GM04503 (cell line): ENCODE data around the gene OR11A1.
"Not testable (repeated sequence)": the region's sequence is repeated elsewhere in the genome, so short reads cannot be mapped to it uniquely, and the experiment has no call there.

Experiments used
- DNase-seq: peaks from one replicate; pipeline ENCODE4 v3.0.0-alpha.2; 2012; ENCODE audit warnings: low read depth

OR11A1 gene

DNA sequence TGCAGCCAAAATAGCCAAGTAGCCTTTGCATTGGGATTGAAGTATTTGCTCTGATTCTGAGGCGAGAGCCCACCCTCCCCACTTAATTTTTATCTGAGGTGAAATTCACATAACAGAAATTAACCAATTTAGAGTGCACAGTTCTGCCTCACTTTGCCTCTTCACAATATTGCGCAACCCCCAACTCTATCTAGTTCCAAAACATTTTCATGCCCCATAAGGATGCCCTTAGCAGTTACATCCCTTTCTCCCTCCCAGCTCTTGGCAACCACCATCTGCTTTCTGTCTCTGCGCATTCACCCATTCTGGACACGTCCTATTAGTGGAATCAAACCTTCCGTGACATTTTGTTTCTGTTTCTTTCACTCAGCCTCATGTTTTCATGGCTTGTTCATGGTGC is 21.9 kb upstream of the OR11A1 start:
- DNase-seq = no peak

DNA sequence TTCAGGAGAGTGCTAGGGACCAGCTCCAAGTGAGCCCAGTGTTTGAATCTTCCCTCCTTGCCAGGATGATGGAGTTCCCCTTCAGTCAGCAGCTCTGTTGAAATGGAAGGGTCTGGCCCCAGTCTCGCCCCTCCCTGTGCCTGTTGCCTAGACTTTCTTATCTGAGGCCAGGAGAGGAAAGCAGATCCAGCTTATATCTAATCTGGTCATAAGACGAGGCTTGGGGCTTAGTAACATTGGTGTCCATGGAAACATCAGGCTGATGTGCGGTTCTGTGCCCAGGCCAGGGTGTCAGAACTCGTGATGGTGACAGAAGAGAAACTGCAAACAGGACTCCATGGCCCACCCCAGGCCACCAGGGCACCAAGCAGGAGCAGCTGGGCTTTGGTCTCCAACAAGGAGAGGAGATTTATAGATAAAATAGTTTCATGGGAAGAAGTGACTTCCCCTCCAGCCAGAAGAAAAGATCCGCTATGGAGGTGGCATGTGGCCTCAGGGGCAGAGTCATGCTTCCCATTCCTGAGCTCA is 21.1 kb upstream of the OR11A1 start:
- DNase-seq = no peak

DNA sequence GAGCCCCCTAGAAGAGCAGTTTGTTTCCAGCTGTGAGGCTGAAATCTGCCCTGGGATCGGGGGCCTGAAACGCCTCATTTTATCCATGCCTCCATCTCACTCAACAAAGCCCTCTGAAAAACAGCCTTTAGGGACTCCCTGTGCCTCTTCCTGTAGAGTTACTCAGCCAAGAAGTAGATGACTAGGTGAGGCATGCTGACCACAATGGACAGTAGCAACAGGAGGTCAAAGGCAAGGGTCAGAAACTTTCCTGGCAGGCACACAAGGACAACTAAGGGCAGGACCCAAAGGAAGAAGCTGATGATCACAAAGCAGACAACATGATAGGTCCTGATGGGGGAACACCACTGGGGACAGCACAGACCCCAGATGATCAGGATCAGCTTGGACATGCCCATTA is 18.1 kb upstream of the OR11A1 start:
- no peak for DNase-seq

DNA sequence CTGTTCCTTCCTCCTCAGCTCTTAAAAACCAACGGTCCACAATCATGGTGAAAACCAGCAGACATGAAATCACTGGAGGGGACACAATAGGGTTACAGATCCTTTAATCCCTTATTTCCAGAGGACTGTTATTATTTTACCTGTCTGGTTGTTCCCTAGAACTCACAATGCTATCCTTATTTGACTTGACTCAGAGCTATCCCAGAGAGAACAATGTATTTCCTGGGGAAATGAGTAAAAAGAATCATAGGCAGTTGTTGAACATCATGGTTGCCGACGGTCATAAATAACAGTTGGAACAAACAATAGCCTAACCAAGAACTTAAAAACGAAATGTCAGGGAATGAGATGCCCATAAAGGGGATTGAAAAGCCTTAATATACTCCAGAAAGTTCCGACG is 9.4 kb upstream of the OR11A1 start:
- DNase-seq = no peak

DNA sequence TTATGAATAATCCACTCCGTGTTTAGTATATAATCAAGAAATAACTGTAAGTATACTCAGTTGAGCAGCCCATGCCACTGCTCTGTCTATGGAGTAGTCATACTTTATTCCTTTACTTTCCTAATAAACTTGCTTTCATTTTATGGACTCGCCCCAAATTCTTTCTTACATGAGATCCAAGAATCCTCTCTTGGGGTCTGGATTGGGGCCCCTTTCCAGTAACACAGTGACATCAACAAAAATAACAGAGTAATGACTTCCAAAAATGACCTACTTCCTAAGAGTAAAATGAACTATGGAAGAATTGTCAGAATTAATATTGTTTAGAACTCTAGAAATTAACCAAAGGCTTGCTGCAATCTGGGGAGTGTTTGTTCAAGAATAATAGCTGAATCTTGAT is 8.9 kb upstream of the OR11A1 start:
- DNase-seq = no peak

DNA sequence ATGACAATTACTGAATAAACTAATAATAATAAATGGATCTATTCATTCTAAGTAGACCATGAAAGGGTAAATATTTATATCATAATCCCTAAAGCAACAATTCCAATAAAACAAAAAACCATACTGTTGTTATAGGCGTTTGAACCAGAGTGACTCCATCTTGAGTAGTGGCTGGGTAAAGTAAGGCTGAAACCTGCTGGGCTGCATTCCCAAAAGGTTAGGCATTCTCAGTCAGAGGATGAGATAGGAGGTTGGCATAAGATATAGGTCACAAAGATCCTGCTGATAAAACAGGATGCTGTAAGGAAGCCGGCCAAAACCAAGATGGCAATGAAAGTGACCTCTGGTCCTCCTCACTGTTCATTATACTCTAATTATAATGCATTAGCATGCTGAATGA is 8.4 kb upstream of the OR11A1 start:
- no peak for DNase-seq

DNA sequence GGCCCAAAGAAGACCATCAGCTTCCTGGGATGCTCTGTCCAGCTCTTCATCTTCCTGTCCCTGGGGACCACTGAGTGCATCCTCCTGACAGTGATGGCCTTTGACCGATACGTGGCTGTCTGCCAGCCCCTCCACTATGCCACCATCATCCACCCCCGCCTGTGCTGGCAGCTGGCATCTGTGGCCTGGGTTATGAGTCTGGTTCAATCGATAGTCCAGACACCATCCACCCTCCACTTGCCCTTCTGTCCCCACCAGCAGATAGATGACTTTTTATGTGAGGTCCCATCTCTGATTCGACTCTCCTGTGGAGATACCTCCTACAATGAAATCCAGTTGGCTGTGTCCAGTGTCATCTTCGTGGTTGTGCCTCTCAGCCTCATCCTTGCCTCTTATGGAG is 5.2 kb upstream of the OR11A1 start:
- DNase-seq = no peak

DNA sequence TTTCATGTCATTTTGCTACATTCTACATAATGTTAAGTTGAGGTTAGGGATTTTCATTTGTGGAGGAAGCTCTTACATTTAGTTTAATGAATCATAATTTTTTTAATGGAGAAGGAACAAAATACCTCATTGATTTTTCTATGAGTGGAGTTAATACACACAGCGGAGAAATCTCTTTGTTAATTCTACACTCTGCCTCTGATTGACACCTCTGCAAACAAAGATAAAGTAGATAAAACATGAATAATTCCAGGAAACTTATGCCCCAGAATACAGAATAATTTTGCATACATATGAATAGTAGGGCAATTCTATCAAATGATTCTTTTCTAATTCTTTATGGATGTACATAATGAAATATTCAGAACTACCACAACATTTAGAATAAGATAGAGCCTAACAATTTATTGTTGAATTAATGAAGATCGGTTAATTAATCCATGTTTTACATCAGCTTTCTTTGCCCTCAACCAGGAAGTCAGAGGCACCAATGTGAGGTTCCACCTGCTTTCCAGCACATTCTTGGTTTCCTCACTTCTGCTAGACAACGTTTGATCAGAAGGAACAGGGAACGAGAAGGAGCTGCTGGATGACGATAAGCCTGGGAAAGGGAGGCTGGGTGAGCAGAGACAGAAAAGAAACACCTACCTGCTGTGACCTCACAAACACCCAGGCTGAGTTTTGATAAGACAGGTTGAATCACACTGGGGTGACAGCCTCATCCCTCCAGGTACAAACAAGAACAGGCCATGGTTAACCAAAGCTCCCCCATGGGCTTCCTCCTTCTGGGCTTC is 4.3 kb upstream of the OR11A1 start:
- DNase-seq = no peak

DNA sequence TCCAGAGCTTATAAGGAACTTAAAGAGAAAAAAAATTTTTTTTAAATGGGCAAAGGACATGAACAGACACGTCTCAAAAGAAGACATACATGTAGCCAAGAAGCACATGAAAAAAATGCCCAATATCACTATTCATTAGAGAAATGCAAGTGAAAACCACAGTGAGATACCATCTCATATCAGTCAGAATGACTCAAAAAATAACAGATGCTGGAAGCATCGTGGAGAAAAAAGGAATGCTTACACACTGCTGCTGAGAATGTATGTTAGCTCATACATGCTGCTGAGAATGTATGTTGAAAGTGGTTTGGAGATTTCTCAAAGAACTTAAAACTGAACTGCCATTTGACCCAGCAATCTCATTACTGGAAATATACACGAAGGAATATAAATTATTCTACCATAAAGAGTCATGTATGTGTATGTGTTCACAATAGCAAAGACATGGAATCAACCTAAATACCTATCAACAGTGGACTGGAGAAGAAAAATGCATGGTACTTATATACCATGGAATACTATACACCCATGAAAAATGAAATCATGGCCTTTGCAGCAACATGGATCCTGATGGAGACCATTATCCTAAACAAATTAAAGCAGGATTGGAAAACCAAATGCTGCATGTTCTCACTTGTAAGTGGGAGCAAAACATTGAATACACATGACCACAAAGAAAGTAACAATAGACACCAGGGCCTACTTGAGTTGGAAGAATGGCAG is 5.2 kb downstream of the OR11A1 start:
- no peak for DNase-seq

DNA sequence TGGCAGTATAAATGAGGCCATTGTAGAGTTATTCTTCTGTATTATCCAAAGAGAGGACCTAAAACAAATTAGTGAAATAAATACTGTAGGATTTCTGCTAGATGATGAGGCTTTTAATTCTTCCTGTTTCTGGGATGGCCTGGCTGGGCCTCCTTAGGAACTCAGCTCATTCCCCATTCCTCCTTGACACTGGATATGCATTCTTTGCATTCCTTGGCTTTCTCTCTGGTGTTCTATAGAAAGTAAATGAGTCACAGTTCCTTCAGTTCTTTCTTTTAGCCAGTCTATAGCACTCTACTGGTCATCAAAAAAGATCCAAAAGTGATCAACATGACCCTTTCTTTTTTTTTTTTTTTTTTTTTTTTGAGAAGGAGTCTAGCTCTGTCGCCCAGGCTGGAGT is 9.2 kb downstream of the OR11A1 start:
- DNase-seq = no peak

DNA sequence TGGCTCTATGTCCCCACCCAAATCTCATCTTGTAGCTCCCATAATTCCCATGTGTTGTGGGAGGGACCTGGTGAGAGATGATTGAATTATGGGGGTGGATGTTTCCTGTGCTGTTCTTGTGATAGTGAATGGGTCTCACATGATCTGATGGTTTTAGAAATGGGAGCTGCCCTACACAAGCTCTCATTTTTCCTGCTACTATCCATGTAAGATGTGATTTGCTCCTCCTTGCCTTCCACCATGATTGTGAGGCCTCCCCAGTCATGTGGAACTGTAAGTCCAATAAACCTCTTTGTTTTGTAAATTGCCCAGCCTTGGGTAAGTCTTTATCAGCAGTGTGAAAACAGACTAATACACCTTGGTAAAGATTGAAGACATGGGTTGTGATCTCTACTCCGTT is 12.8 kb downstream of the OR11A1 start:
- not testable (repeated sequence) for DNase-seq

DNA sequence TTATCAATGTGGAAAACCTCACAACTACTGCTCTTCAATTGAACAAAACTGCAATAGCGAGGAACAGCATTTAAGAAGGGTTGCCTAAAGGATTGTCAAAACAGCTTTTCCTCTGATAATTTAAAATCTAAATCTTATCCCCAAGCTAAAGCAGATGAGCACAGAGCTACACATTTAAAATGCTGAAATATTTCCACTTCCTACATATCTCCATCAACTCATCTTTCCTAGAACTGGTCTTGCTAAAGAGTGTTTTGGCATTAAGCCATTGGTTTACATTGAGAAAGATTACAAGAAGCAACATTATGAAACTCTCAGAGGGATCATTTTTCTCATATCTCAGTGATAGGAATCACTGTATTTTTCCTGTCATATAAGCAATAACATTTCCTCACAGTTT is 14.2 kb downstream of the OR11A1 start:
- no peak for DNase-seq

DNA sequence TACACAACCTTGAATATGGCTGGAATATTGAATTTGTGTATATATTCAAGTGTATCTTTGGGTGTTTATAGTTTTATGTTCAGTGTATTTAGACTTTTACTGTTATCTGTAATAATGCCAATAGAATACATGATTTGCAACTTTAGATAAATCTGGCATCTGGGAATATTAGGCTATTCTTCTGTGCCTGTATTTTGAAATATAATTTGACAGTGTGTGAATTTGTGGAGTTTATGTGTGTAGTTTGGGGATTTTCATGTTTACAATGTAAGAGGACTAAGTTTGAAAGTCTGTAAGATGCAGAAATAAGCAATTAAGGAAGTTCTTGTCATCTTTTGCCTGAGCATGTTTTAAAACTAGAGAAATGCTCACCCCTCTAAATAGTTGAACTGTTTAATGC is 17.9 kb downstream of the OR11A1 start, which contains the start of gene OR10C1:
Gene OR10C1 (plus strand): TSS at position 301 of the 400 bp plus-strand sequence. CDS start 710 bp downstream, outside the sequence.
- DNase-seq = no peak

DNA sequence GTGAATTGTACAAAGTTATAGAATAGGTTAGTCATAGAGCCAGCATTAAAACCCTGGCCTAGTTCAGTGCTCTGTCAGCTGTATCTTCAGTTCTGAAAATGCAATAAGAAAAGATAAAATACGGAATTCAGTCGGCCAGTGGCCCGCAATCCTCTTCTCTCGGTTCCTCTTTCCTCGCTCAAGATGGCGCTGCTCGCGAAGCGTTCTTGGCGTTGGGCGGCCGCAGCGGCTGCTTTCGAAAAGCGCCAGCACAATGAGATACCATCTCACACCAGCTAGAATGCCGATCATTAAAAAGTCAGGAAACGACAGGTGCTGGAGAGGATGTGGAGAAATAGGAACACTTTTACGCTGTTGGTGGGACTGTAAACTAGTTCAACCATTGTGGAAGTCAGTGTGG is 20.1 kb downstream of the OR11A1 start:
- DNase-seq = not testable (repeated sequence)

DNA sequence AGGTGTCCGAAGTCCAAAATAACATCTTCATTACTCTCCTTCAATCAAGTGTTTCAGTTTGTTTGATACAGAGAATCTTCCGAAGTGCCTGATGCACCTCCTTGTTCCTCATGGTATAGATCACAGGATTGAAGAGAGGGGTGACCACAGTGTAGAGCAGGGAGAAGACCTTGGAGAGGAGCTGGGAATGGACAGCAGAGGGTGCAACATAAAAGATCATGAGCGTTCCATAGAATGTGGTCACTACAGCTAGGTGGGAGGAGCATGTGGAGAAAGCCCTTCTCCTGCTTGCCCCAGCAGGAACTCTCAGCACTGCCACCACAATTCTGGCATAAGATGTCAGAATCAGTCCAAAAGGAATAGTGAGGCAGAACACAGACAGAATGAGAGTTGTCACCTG is 30.2 kb downstream of the OR11A1 start:
- DNase-seq = no peak

DNA sequence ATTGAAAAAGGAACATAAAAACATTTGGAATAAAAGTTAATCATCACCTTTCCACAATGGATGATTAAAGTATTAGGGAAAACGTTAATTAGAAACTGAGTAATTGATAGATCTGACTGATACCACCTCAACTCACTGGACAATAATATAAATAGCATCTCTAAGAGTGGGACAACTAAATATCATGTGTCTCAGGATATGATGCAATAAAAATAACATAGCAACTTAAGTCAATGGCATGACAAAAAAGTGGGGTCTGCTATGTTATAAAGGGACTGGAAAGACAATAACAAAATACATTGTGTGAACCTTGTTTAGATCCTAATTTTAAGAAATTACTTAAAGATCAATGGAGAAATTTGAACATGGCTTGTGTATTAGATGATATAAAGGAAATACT is 31.8 kb downstream of the OR11A1 start:
- DNase-seq = no peak

DNA sequence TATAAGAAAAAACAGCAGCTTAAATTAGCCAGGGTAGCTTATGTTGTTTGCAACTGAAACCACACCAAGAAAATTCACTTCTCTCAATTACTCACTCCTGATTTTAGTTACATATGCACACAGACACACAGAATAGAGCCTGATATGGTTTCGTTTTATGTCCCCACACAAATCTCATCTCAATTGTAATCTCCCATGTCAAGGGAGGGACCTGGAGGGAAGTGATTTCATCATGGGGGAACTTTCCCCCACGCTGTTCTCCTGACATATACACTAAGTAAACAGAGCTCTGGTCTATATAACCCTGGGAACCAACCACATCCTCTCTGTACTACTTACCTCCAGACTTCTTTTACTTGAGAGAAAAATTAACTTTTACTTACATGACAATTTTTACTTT is 32.3 kb downstream of the OR11A1 start:
- DNase-seq = no peak

DNA sequence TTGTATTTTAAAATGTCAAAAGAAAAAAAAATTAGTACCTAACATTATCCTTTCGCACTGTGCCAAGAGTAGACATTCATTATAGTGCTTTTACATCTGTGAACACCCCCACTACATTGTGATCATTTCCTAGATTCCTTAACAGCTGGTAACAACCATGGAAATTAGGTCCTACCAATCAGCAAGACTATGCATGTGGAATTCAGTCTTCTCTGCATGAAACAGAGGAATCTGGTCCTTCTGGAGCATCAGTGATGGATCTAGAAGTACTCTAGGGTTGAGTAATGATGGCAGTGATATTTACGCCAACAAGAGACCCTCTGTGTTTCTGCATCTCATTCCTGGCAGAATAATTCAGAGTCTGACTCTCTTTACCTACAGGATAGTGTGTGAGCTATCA is 32.7 kb downstream of the OR11A1 start:
- no peak for DNase-seq

DNA sequence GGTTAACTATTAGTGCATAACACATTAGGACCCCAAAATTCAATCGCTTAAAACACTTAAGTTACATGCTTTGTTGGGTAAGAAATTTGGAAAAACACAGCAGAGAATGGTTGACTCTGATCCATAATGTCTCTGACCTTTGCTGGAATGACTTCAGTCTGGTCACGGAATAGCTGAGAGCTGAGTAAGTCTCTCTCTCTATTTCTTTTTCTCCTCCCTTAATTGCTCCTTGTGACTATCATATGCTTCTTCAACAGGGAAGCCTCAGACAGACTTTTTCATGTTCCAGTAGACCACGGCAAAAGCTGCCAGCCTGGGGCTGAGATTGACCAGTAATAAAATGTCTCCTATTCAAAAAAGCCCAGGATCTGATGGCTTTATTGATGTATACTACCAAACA is 37.4 kb downstream of the OR11A1 start:
- no peak for DNase-seq

DNA sequence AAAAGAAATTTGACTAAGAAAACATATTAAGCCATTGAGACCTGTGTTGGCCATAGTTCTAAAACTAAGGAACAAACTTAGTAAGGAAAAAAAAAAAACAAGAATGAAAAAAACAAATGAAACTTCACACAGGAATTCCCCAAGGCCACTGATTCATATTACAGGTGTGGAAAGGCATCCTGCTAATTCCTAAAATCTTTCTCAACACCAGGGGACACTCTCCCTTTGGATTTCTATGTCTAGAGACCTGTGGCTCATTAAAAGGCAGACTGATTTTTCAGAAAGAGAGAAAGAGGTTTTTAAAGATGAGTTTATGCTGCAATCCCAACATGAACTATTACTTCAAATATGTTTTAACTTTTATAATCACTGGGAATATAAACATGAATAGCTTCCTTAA is 42.3 kb downstream of the OR11A1 start, which contains the start of gene OR12D1:
Gene OR12D1 (plus strand): TSS at position 341 of the 400 bp plus-strand sequence.
- DNase-seq = no peak

DNA sequence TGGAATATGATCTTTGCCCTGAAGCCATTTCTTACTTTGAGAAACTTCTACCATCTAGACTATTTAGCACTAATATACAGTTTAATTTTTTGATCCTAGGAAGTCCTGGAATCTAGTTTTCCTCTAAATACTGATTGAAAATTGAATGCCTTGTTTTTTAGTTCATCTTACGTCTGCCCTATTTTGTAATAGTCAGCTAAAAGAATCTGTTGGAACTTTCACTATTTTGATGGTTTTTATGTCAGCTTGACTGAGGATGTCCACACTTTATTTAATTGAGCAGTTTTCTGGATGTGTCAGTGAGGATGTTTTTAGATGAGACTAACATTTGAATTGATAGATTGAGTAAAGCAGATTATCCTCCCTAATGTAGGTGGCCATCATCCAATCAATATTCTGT is 53.1 kb downstream of the OR11A1 start:
- no peak for DNase-seq

DNA sequence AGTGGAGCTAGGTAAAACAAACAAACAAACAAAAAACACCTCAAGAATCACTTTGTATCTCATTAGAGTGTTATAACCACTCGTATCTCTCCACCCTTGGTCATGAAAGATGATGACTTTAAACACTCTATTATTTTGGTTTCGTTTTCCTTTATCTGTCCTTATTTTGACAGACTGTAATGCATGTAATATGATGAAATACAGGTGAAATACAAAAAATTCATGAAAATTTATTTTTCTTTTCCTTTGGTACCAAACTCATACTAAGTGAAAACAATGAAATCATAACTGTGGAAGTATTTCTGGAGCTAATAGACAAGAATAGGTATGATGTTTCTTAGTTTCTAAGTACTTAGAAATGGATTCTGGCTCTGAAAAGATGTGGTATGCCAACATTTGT is 57.3 kb downstream of the OR11A1 start:
- DNase-seq = no peak

DNA sequence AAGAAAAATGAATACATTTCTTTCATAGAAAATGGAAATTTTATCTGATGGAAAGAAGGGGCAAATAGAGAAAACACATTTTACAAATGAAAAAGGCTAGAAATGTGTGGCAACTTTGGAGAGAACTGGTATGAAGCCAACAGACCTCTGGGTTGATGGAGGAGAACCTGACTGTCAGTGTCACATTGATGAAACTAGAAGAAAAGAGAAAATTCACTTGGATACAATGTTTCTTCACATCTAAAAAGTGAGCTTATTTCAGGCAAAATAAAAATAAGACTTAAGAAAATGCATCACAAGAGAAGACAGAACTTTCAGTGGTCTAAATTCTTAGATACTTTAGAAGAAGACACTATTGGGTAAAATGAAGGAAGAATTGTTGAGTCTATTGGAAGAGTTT is 61.5 kb downstream of the OR11A1 start, which contains the start of gene OR12D2:
Gene OR12D2 (plus strand): TSS at position 301 of the 400 bp plus-strand sequence. CDS start 1,069 bp downstream, outside the sequence.
- DNase-seq = no peak
